Measurements from ENCODE around the gene FAM241A.

Gene FAM241A

GRCh38 chr4:112138538-112138937, 6.7 kb upstream of the FAM241A start:
- TF ChIP-seq, protein P1, sequence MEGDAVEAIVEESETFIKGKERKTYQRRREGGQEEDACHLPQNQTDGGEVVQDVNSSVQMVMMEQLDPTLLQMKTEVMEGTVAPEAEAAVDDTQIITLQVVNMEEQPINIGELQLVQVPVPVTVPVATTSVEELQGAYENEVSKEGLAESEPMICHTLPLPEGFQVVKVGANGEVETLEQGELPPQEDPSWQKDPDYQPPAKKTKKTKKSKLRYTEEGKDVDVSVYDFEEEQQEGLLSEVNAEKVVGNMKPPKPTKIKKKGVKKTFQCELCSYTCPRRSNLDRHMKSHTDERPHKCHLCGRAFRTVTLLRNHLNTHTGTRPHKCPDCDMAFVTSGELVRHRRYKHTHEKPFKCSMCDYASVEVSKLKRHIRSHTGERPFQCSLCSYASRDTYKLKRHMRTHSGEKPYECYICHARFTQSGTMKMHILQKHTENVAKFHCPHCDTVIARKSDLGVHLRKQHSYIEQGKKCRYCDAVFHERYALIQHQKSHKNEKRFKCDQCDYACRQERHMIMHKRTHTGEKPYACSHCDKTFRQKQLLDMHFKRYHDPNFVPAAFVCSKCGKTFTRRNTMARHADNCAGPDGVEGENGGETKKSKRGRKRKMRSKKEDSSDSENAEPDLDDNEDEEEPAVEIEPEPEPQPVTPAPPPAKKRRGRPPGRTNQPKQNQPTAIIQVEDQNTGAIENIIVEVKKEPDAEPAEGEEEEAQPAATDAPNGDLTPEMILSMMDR (IDR thresholded peaks at IDR 0.05; ENCODE audit: low read depth, low read length), result no peak
- DNase-seq (ENCODE audit: extremely low read depth, low read depth), result no peak

DNA sequence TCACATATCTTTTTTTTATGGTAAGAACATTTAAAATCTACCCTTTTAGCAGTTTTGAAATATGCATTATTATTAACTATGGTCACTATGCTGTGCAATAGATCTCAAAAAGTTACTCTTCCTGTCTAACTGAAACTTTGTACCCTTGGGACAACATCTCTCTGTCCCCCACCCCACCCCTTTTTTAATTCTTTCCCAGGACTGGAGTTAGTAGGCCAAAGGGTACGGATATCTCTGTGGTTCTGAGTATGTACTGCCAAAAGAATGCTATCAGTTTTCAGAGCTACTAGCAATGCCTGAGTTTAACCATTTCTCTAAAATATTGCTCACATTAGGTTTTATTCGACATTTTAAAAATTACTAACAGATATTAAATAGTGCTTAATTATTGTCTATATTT, 4.7 kb upstream of the FAM241A start:
- no peak for DNase-seq (ENCODE audit: extremely low read depth, low read depth)
- TF ChIP-seq, protein P1 (IDR thresholded peaks at IDR 0.05; ENCODE audit: low read depth, low read length), result no peak

DNA sequence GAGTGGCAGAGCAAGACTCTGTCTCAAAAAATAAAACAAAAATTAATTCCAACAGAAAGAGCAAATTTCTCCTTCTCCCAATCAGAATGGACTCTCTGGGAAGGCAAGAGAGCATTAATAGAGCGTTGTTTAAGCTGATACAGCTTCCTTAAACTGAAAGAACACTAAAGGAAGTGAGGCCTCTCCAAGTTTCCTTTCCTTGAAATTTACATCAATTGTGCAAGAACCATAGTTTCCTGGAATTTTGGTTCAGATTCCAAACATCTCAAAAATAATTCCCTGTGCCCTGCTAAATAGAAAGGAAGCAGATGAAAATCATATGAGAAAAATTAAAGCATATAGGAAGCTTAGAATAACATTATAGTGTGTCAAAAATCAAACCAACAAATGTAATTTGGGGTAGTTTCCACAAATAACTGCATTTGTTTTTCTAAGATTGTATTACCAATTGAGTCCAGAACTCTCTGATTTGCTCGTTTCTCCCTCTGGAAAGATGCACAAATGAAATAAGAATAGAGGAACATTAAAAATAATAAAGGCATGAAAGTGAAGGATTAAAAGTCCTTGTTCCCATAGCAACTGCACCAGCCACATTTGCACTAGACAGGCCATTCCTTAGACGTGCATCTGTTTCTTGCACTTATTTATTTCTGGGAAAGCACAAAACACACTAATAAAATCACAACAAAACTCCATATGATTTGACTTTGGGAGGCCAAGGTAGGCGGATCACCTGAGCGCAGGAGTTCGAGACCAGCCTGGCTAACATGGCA, 3.7 kb upstream of the FAM241A start:
- TF ChIP-seq, protein P1 (IDR thresholded peaks at IDR 0.05; ENCODE audit: low read depth, low read length), result no peak
- no peak for DNase-seq (ENCODE audit: extremely low read depth, low read depth)

DNA sequence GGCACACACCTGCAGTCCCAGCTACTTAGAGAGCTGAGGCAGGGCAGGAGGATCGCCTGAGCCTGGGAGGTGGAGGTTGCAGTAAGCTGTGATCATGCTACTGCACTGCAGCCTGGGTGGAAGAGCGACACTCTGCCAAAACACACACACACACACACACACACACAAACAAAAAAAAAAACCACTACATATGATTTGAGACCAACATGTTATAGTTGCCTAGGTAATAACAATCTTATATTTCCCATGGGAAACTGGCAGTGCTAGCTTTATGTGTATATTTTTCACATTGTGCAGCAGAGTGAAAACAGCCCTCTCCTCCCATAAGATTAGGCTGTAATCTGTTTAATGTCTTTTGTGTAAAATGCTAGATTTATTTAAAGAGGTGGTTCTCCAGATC, 3.1 kb upstream of the FAM241A start:
- TF ChIP-seq, protein P1 (IDR thresholded peaks at IDR 0.05; ENCODE audit: low read depth, low read length), result no peak
- no peak for DNase-seq (ENCODE audit: extremely low read depth, low read depth)

- TF ChIP-seq, protein P1 (IDR thresholded peaks at IDR 0.05; ENCODE audit: low read depth, low read length), result no peak
- no peak for DNase-seq (ENCODE audit: extremely low read depth, low read depth)
Measured at GRCh38 chr4:112143781-112144180, 1.5 kb upstream of the FAM241A start.

DNA sequence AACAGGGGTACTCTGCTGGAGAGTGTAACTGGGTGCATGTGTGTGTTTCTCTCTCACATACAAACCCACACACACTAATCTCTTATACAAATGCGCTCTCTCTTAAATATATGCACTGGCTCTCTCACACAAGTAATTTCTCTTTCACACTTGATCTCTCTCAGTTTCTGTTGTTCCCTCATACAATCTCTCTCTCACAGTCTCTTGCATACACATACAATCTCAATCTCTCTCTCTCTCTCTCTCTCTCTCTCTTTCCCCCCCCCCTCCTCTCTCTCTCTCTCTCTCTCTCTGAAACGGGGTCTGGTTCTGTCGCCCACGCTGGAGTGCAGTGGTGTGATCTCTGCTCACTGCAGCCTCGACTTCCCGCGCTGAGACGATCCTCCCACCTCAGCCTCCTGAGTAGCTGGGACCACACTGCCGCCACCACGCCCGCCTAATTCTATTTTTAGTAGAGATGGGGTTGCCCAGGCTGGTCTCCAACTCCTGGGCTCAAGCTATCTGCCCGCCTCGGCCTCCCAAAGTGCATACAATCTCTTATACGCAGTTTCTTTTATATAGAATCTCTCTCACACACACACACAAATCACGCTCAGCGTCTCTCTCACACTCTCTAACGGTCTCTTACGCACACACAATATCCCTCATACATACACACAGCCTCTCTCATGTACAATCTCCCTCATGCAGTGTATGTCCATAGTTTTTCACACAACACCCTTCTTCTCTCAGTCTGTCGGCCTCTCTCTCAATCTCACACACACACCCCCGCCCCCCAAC, 518 bp upstream of the FAM241A start:
- no peak for DNase-seq (ENCODE audit: extremely low read depth, low read depth)
- TF ChIP-seq, protein P1 (IDR thresholded peaks at IDR 0.05; ENCODE audit: low read depth, low read length), result no peak
